Natural killer cell (primary cell): Measurements from ENCODE around the gene SIGLEC5. TPM values are rescaled to one million over a fixed set of nuclear protein-coding genes. Genes with fewer than 3 reads are reported as not detected.
A peak's percentile ranks its signal among the peaks of the same experiment; 100 is the strongest.

Source experiments
- ATAC-seq, 3 donors: fragments of 150-1000 bp in 2 of 3; fragments of 200-7000 bp in 1 of 3; cut with Tn5 transposase; 1 replicate in 1 of 3; 2 replicates in 2 of 3; pipeline ENCODE4 v1.10.0; 2021; ENCODE audit warnings: mild to moderate bottlenecking in 2 of 3, moderate library complexity in 2 of 3
- DNase-seq, 2 donors: peaks; one replicate each; pipeline versions ENCODE4 v3.0.0 to v3.0.0-alpha.2; 2013 to 2021; ENCODE audit warnings: mixed read lengths in 1 of 2
- H3K27ac ChIP-seq: one replicate; pipeline ENCODE4 v1.5.1; 2013; ENCODE audit warnings: mild to moderate bottlenecking, low read length
- H3K27me3 ChIP-seq: one replicate; pipeline ENCODE4 v1.6.1; 2013; ENCODE audit warnings: low read length; ENCODE audit not compliant: control insufficient read depth, insufficient read depth
- H3K36me3 ChIP-seq: one replicate; pipeline ENCODE4 v1.6.1; 2013; ENCODE audit warnings: low read length; ENCODE audit not compliant: control insufficient read depth, insufficient read depth
- H3K4me1 ChIP-seq: one replicate; pipeline ENCODE4 v1.6.1; 2013; ENCODE audit warnings: low read length; ENCODE audit not compliant: control insufficient read depth, insufficient read depth
- H3K4me3 ChIP-seq: one replicate; pipeline ENCODE4 v1.5.1; 2013; ENCODE audit warnings: low read length
- H3K9me3 ChIP-seq: one replicate; pipeline ENCODE4 v1.6.1; 2013; ENCODE audit warnings: low read length; ENCODE audit not compliant: control insufficient read depth, insufficient read depth
- H3K27ac Mint-ChIP-seq, 2 donors: one replicate each; pipeline ENCODE4 v1.8.0; 2022; ENCODE audit warnings: mild to moderate bottlenecking in 2 of 2, mixed read lengths in 2 of 2, moderate library complexity in 1 of 2
- H3K27me3 Mint-ChIP-seq, 2 donors: one replicate each; pipeline ENCODE4 v1.8.0; 2022; ENCODE audit warnings: low read depth in 2 of 2, mixed read lengths in 2 of 2
- H3K36me3 Mint-ChIP-seq: one replicate; pipeline ENCODE4 v1.8.0; 2022; ENCODE audit warnings: mixed read lengths
- H3K4me1 Mint-ChIP-seq, 2 donors: one replicate each; pipeline ENCODE4 v1.8.0; 2022; ENCODE audit warnings: mixed read lengths in 2 of 2
- H3K4me3 Mint-ChIP-seq: one replicate; pipeline ENCODE4 v1.8.0; 2022; ENCODE audit warnings: mild to moderate bottlenecking, moderate library complexity, mixed read lengths
- H3K9me3 Mint-ChIP-seq, 2 donors: one replicate each; pipeline ENCODE4 v1.8.0; 2022; ENCODE audit warnings: mixed read lengths in 2 of 2
- CTCF ChIP-seq: fragments of 200-600 bp; IDR thresholded peaks from one replicate; pipeline ENCODE4 v1.8.0; 2022; ENCODE audit warnings: antibody characterized with exemption
- WGBS: methylation state at CpG from one replicate; pipeline ENCODE4 v1.1.7; 2013; ENCODE audit warnings: missing lambda C conversion rate; ENCODE audit not compliant: insufficient coverage; 5-methylcytosine and 5-hydroxymethylcytosine counted together
- intact Hi-C: fragments of 100-400 bp; cut with micrococcal nuclease; formaldehyde crosslinking; loops from one replicate; pipeline ENCODE4 v1.14.2; 2022
- total RNA-seq, 4 donors: library from RNA; stranded (reverse); fragments of 120-200 nt in 1 of 4; gene quantifications; one replicate each; pipeline versions ENCODE4 v1.2.3 to v1.2.4, GENCODE V29; 2013 to 2022

The SIGLEC5 gene
- total RNA-seq, 3 donors from 2014 or later (not counting 1 experiment from before 2014, with no cell fraction given), result 0.54 to 1.0 (median 0.90) TPM

DNA sequence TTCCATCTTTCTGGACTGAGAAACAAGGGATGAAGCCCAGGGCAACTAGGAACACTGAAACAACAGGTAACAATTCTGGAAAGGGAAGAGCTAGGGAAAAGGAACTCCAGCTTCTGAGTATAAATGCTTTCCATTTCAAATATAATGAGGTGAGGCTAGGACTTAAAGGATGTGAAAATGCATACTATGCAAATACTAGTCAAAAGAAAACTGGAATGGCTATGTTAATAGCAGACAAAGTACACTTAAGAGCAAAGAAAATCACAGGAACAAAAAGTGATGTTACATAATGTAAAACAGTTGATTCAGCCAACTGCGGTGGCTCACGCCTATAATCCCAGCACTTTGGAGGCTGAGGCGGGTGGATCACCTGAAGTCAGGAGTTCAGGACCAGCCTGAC, 10.2 kb upstream of the SIGLEC5 start:
- H3K27ac ChIP-seq, result no peak overlapping the region
- peaks cover 10% of the 10 kb centered on the region for H3K4me1 ChIP-seq
- intact Hi-C loops, result no loop called here
- Mint-ChIP-seq H3K4me3 (no peak overlapping the region), H3K27me3 (peaks cover 17 to 56% of the 10 kb centered on the region in 2 donors), H3K36me3 (no peaks in the 10 kb centered on the region), H3K4me1 (peaks cover 0 to 13% of the 10 kb centered on the region in 2 donors), H3K9me3 (no peaks in the 10 kb centered on the region), H3K27ac (no peak overlapping the region)
- no peak overlapping the region for H3K4me3 ChIP-seq
- no peak for ATAC-seq
- no peaks in the 10 kb centered on the region for H3K9me3 ChIP-seq
- no peaks in the 10 kb centered on the region for H3K36me3 ChIP-seq
- WGBS, result 100% methylated on average over 3 of the region's 3 CpGs
- no peak for DNase-seq
- TF ChIP-seq CTCF, result no peak
- H3K27me3 ChIP-seq, result no peaks in the 10 kb centered on the region

DNA sequence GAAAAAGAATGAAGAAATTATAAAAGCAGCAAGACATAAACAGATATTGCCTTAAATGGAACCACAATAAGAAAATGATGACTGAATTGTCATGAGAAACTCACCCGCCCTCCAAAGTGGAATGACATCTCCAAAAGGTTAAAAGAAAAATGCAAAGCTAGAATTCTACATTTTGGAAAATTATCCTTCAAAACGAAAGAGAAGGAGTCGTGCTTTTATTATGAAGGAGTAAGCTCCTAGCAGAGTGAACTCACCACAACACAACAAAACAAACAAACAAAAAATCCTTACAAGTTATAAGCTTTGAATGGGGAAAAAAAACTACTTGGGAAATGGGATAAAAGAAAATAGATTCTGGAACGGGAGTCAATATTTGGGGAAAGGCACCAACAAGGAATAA, 9.7 kb upstream of the SIGLEC5 start:
- intact Hi-C loops, result loop anchor here (5.0 kb wide), 1 partner anchor 168 kb away; no protein-coding TSS in a partner anchor
- no peaks in the 10 kb centered on the region for H3K27me3 ChIP-seq
- H3K27me3 Mint-ChIP-seq, result peaks cover 17 to 52% of the 10 kb centered on the region in 2 donors

GRCh38 chr19:51637362-51637978, 7.3 kb upstream of the SIGLEC5 start:
- H3K4me3 Mint-ChIP-seq, result no peak overlapping the region
- Histone ChIP-seq H3K4me3 (no peak overlapping the region), H3K27me3 (no peaks in the 10 kb centered on the region), H3K9me3 (no peaks in the 10 kb centered on the region), H3K4me1 (peaks cover 4% of the 10 kb centered on the region), H3K36me3 (no peaks in the 10 kb centered on the region), H3K27ac (no peak overlapping the region)
- WGBS, result 27% methylated on average over 3 of the region's 5 CpGs
- intact Hi-C loops, result loop anchor here (5.0 kb wide), 1 partner anchor 165 kb away; no protein-coding TSS in a partner anchor
- DNase-seq, result peak in 1 of 2 donors; percentile 25
- H3K36me3 Mint-ChIP-seq, result no peaks in the 10 kb centered on the region
- ATAC-seq, result no peak
- H3K27ac Mint-ChIP-seq, result no peak overlapping the region
- H3K27me3 Mint-ChIP-seq, result peaks cover 12 to 38% of the 10 kb centered on the region in 2 donors
- H3K4me1 Mint-ChIP-seq, result peaks cover 0 to 10% of the 10 kb centered on the region in 2 donors
- TF ChIP-seq CTCF, result peak; percentile 31
- no peaks in the 10 kb centered on the region for H3K9me3 Mint-ChIP-seq

More for the DNA sequence above, 9.7 kb upstream of the SIGLEC5 start:
- WGBS, result 73% methylated on average over 2 of the region's 4 CpGs
- Mint-ChIP-seq H3K4me1 (peaks cover 0 to 14% of the 10 kb centered on the region in 2 donors), H3K4me3 (no peak overlapping the region), H3K36me3 (no peaks in the 10 kb centered on the region), H3K27ac (no peak overlapping the region), H3K9me3 (no peaks in the 10 kb centered on the region)
- Histone ChIP-seq H3K4me3 (no peak overlapping the region), H3K27ac (no peak overlapping the region), H3K9me3 (no peaks in the 10 kb centered on the region), H3K4me1 (peaks cover 12% of the 10 kb centered on the region), H3K36me3 (no peaks in the 10 kb centered on the region)
- TF ChIP-seq CTCF, result no peak
- DNase-seq, result no peak
- ATAC-seq, result no peak

DNA sequence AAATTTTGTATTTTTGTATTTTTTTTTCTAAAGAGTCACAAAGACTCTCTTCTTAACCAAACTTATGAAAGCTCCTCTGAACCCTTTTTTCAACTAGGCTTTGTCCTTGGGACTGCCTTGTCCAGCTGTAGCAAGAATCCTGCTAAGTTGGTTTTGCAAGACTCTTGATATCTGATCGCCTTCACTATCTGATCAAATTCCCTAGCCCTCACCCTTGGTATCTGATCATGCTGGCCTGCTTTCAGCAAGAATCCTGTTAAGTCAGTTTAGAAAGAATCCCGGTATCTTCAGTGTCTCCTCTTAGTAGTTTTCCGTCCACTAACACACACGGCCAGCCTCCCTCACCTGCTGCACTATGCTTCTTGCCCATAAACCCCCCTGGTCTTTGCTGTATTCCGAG, 1.9 kb upstream of the SIGLEC5 start:
- intact Hi-C loops, result no loop called here
- Mint-ChIP-seq H3K4me3 (no peak overlapping the region), H3K27me3 (peaks cover 3 to 4% of the 10 kb centered on the region in 2 donors), H3K4me1 (peaks cover 0 to 16% of the 10 kb centered on the region in 2 donors), H3K36me3 (no peaks in the 10 kb centered on the region), H3K9me3 (no peaks in the 10 kb centered on the region), H3K27ac (no peak overlapping the region)
- Histone ChIP-seq H3K27me3 (no peaks in the 10 kb centered on the region), H3K4me3 (no peak overlapping the region), H3K27ac (no peak overlapping the region), H3K36me3 (no peaks in the 10 kb centered on the region), H3K9me3 (no peaks in the 10 kb centered on the region), H3K4me1 (peaks cover 12% of the 10 kb centered on the region)
- DNase-seq, result no peak
- no peak for ATAC-seq
- WGBS, result 93% methylated on average over 5 of the region's 5 CpGs
- TF ChIP-seq CTCF, result no peak
